NCI-H226 (cell line): Measurements from ENCODE around the gene MDGA2.

Experiments
- DNase-seq: peaks from one replicate; pipeline ENCODE4 v3.0.0-alpha.2; 2015

Gene MDGA2

DNA sequence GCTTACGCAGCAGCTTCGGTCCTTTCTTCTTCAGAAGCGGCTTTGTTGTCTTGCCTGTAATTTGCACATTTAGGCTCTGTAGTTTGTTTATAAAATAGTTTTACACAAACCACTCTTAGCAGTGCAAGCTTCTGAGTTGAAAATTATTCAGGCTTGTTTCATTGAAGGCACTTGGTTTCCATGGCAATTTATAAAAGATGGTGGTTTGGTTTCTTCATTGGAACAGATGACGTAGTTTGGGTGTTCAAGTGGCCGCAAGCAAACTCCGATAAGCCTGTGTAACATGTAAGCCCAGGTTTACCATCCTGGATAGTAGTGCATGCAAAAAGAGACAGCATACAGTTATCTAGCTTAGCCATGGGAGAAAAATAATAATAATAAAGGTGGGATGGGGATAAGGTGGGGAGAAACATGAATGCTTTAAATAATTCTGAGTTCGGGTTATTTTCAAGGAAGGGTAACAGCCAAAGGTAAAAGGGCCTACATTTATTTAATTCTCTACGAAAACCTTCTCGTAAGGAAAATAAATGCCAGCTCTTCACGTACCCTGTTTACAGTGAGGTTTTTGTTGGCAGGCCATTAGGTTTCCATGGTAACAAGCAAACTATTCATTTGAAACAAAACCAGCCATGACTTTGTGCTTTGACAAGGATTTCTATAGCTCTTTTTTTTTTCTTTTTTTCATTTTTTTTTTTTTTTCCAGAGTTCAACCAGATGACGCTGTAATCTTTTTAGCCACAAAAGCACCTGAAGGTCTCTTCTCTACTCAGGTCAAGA, 834.3 kb downstream of the MDGA2 start:
- DNase-seq, result no peak

DNA sequence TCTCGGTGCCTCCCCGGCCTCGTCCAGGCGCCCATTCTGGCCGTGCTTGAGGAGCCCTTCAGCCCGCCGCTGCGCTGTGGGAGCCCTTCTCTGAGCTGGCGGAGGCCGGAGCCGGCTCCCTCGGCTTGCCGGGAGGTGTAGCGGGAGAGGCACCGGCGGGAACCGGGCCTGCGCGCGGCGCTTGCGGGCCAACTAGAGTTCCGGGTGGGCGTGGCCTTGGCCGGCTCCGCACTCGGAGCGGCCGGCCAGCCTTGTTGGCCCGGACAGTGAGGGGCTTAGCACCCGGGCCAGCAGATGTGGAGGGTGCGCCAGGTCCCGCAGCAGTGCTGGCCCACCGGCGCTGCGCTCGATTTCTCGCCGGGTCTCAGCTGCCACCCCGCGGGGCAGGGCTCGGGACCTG, 855.1 kb downstream of the MDGA2 start:
- no peak for DNase-seq

- no peak for DNase-seq
These were observed 856.3 kb downstream of the MDGA2 start for GRCh38 chr14:46819117-46819516.

GRCh38 chr14:46818147-46818546, 857.3 kb downstream of the MDGA2 start:
- DNase-seq, result no peak

DNA sequence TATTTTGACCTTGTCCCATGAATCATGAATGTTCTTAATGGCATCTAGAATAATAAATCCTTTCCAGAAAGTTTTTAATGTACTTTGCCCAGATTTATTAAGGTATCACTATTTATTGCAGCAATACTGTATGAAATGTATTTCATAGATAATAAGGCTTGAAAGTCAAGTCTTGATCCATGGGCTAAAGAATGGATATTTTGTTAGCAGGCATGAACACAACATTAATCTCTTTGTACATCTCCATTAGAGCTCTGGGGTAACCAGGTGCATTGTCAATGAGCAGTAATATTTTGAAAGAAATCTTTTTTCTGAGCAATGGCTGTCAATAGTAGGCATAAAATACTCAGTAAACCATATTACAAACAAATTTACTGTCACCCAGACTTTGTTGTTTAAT, 882.3 kb downstream of the MDGA2 start:
- DNase-seq, result no peak
